ENCODE results near the gene MESP2. TPM values are rescaled to one million over a fixed set of nuclear protein-coding genes. Genes with fewer than 3 reads are reported as not detected.

The MESP2 gene
- total RNA-seq, 1 experiment from 2014 or later: 0.26 TPM

DNA sequence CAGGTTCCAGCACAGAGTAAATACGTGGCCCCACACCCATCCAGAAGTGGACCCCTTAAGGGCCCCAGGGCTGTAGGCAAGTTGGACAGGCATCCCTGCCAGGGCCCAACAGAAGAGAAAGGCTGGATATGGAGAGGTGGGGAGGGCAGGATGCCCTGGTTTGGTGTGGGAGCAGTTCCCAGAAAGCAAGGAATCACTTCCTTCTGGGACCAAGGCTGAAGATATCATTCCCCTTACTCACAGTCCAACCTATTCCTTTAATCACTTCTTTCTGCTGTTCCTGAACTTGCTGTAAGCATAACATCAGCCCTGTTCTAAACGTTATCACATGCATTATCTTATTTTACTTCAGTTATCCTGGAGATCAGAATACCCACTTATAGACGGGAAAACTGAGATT lies 6.1 kb upstream of the MESP2 start:
- Histone ChIP-seq H3K36me3 (ENCODE audit: insufficient read depth, low read length, poor library complexity, severe bottlenecking) (no peaks in the 10 kb centered on the region), H3K4me1 (ENCODE audit: insufficient read depth, low read length, poor library complexity, severe bottlenecking) (no peaks in the 10 kb centered on the region), H3K9me3 (ENCODE audit: low read depth, low read length, poor library complexity, severe bottlenecking) (no peaks in the 10 kb centered on the region), H3K27ac (ENCODE audit: low read depth, low read length, poor library complexity, severe bottlenecking) (no peak overlapping the region), H3K27me3 (replicated peaks; ENCODE audit: insufficient read depth, low read depth, low read length, poor library complexity) (no peaks in the 10 kb centered on the region), H3K4me3 (ENCODE audit: low read depth, low read length, poor library complexity, severe bottlenecking) (no peak overlapping the region)
- TF ChIP-seq EZH2 (IDR thresholded peaks at IDR 0.05; ENCODE audit: borderline replicate concordance, low read depth, low read length, poor library complexity, severe bottlenecking): no peak
- TF ChIP-seq, protein P1, sequence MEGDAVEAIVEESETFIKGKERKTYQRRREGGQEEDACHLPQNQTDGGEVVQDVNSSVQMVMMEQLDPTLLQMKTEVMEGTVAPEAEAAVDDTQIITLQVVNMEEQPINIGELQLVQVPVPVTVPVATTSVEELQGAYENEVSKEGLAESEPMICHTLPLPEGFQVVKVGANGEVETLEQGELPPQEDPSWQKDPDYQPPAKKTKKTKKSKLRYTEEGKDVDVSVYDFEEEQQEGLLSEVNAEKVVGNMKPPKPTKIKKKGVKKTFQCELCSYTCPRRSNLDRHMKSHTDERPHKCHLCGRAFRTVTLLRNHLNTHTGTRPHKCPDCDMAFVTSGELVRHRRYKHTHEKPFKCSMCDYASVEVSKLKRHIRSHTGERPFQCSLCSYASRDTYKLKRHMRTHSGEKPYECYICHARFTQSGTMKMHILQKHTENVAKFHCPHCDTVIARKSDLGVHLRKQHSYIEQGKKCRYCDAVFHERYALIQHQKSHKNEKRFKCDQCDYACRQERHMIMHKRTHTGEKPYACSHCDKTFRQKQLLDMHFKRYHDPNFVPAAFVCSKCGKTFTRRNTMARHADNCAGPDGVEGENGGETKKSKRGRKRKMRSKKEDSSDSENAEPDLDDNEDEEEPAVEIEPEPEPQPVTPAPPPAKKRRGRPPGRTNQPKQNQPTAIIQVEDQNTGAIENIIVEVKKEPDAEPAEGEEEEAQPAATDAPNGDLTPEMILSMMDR (conservative IDR thresholded peaks at IDR 0.05; ENCODE audit: low read depth, low read length): no peak
- no TSS peak for BruUV-seq (replicated peaks)
- intact Hi-C loops (cut with micrococcal nuclease; ENCODE audit: unreplicated experiment): no loop called here
- no peak for DNase-seq (ENCODE audit: low spot score)
- ChIA-PET CTCF (interaction anchor here (0.9 kb wide), 1 partner anchor 9 kb away, joined by 3 read pairs; no protein-coding TSS in a partner anchor), POLR2A (ENCODE audit: low non-redundant PET) (no interaction called here)

DNA sequence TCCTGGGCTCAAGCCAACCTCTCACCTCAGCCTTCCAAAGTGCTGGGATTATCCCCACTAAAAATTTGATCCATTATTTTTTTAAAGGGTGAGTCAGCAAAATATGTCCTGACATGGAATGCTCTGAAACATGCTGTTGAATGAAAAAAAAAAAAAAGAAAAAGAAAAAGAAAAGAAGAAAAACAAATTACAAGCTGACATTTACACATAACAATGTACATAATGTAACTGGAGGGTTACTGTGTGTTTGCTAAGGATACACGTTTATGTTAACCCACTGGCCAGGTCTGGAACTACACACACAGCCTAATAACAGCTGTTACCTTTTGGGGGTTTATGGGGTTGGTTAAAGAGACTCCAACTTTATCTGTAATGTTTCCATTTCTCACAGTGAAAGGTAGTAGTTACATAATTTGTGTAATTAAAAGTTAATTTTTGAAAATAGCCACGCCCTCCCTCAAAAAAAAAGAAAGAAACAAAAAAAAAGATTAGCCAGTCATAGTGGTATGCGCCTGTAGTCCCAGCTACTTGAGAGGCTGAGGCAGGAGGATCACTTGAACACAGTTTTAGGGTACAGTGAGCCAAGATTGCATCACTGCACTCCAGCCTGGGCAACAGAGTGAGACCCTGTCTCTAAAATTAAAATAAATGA lies 3.1 kb upstream of the MESP2 start:
- intact Hi-C loops (cut with micrococcal nuclease; ENCODE audit: unreplicated experiment): no loop called here
- no TSS peak for BruUV-seq (replicated peaks)
- CTCF ChIA-PET: interaction anchor here (0.7 kb wide), 1 partner anchor 55 kb away, joined by 4 read pairs; no protein-coding TSS in a partner anchor
- Histone ChIP-seq H3K27me3 (replicated peaks; ENCODE audit: insufficient read depth, low read depth, low read length, poor library complexity) (no peaks in the 10 kb centered on the region), H3K4me3 (ENCODE audit: low read depth, low read length, poor library complexity, severe bottlenecking) (no peak overlapping the region), H3K4me1 (ENCODE audit: insufficient read depth, low read length, poor library complexity, severe bottlenecking) (peaks cover 10% of the 10 kb centered on the region), H3K27ac (ENCODE audit: low read depth, low read length, poor library complexity, severe bottlenecking) (no peak overlapping the region), H3K9me3 (ENCODE audit: low read depth, low read length, poor library complexity, severe bottlenecking) (no peaks in the 10 kb centered on the region), H3K36me3 (ENCODE audit: insufficient read depth, low read length, poor library complexity, severe bottlenecking) (no peaks in the 10 kb centered on the region)
- no peak for DNase-seq (ENCODE audit: low spot score)
- POLR2A ChIA-PET (ENCODE audit: low non-redundant PET): no interaction called here
- no peak for TF ChIP-seq EZH2 (IDR thresholded peaks at IDR 0.05; ENCODE audit: borderline replicate concordance, low read depth, low read length, poor library complexity, severe bottlenecking)
- TF ChIP-seq, protein P1 (conservative IDR thresholded peaks at IDR 0.05; ENCODE audit: low read depth, low read length): no peak

DNA sequence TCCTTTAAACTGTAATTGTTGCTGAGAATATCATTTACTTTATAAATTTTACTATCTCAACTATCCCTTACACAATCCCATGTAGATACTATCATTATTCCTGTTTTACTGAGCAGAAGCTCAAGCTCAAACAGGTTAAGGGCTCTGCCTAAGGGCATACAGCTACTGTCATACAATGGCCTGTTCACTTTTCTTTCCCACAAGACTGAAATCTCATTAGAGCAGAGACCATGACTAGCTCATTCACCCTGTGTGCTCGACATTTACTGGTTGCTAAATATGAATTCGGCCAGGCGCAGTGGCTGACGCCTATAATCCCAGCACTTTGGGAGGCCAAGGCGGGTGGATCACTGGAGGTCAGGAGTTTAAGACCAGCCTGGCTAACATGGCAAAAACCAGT lies 1.6 kb upstream of the MESP2 start:
- ChIA-PET POLR2A (ENCODE audit: low non-redundant PET) (no interaction called here), CTCF (no interaction called here)
- Histone ChIP-seq H3K4me1 (ENCODE audit: insufficient read depth, low read length, poor library complexity, severe bottlenecking) (peaks cover 10% of the 10 kb centered on the region), H3K27ac (ENCODE audit: low read depth, low read length, poor library complexity, severe bottlenecking) (no peak overlapping the region), H3K27me3 (replicated peaks; ENCODE audit: insufficient read depth, low read depth, low read length, poor library complexity) (no peaks in the 10 kb centered on the region), H3K36me3 (ENCODE audit: insufficient read depth, low read length, poor library complexity, severe bottlenecking) (no peaks in the 10 kb centered on the region), H3K9me3 (ENCODE audit: low read depth, low read length, poor library complexity, severe bottlenecking) (no peaks in the 10 kb centered on the region), H3K4me3 (ENCODE audit: low read depth, low read length, poor library complexity, severe bottlenecking) (no peak overlapping the region)
- intact Hi-C loops (cut with micrococcal nuclease; ENCODE audit: unreplicated experiment): no loop called here
- no TSS peak for BruUV-seq (replicated peaks)
- DNase-seq (ENCODE audit: low spot score): no peak
- TF ChIP-seq, protein P1 (conservative IDR thresholded peaks at IDR 0.05; ENCODE audit: low read depth, low read length): no peak
- TF ChIP-seq EZH2 (IDR thresholded peaks at IDR 0.05; ENCODE audit: borderline replicate concordance, low read depth, low read length, poor library complexity, severe bottlenecking): no peak

All from A673 (cell line).